HepG2 (cell line): ENCODE results near the gene OPRL1. TPM values are rescaled to one million over a fixed set of nuclear protein-coding genes. Genes with fewer than 3 reads are reported as not detected.
A peak's percentile ranks its signal among the peaks of the same experiment; 100 is the strongest.

Source experiments
- AFF4 ChIP-seq: sonication (generic); formaldehyde crosslinking; IDR thresholded peaks from 2 replicates; pipeline ENCODE4 v1.4.0; 2020; ENCODE audit warnings: missing genetic modification reagents
- ATF3 ChIP-seq: sonication (generic); formaldehyde crosslinking; IDR thresholded peaks from 2 replicates; pipeline ENCODE4 v1.4.0; 2020; ENCODE audit warnings: missing genetic modification reagents
- ATF7-NPFF ChIP-seq: sonication (generic); formaldehyde crosslinking; IDR thresholded peaks from 2 replicates; pipeline ENCODE4 v1.8.1; 2023; ENCODE audit warnings: mild to moderate bottlenecking, low read depth, missing genetic modification reagents, moderate library complexity
- CERS6 ChIP-seq: sonication (generic); formaldehyde crosslinking; IDR thresholded peaks from 2 replicates; pipeline ENCODE4 v1.5.0; 2020; ENCODE audit warnings: missing genetic modification reagents
- FOXK2 ChIP-seq: fragments of 450-650 bp; IDR thresholded peaks from 2 replicates; pipeline ENCODE4 v1.6.1; 2016
- FUBP1 ChIP-seq: sonication (generic); formaldehyde crosslinking; IDR thresholded peaks from 2 replicates; pipeline ENCODE4 v1.5.1; 2020; ENCODE audit warnings: missing genetic modification reagents, mild to moderate bottlenecking, borderline replicate concordance
- HOXA9 ChIP-seq: sonication (generic); formaldehyde crosslinking; IDR thresholded peaks from 2 replicates; pipeline ENCODE4 v1.8.1; 2022; ENCODE audit warnings: missing genetic modification reagents, mild to moderate bottlenecking, moderate library complexity, borderline replicate concordance
- MTA1 ChIP-seq: sonication (generic); formaldehyde crosslinking; IDR thresholded peaks from 2 replicates; pipeline ENCODE4 v1.4.0; 2020; ENCODE audit warnings: missing genetic modification reagents, mild to moderate bottlenecking, borderline replicate concordance
- PITX1 ChIP-seq: sonication (generic); formaldehyde crosslinking; IDR thresholded peaks from 2 replicates; pipeline ENCODE4 v1.5.1; 2020; ENCODE audit warnings: mild to moderate bottlenecking, missing genetic modification reagents
- SAFB2 ChIP-seq: sonication (generic); formaldehyde crosslinking; IDR thresholded peaks from 2 replicates; pipeline ENCODE4 v1.5.1; 2020; ENCODE audit warnings: missing genetic modification reagents, low read depth, mild to moderate bottlenecking, borderline replicate concordance
- TIGD3 ChIP-seq: sonication (generic); formaldehyde crosslinking; IDR thresholded peaks from 2 replicates; pipeline ENCODE4 v1.5.1; 2020; ENCODE audit warnings: mild to moderate bottlenecking, missing genetic modification reagents, borderline replicate concordance
- ZBTB7B ChIP-seq: sonication (generic); formaldehyde crosslinking; IDR thresholded peaks from 2 replicates; pipeline ENCODE4 v1.4.0; 2020; ENCODE audit warnings: missing genetic modification reagents
- ZFP36 ChIP-seq: fragments of 150-350 bp; IDR thresholded peaks from 2 replicates; pipeline ENCODE4 v1.6.1; 2018; ENCODE audit warnings: borderline replicate concordance, low read length, low read depth; ENCODE audit not compliant: partially characterized antibody
- ZFP37 ChIP-seq: sonication (generic); formaldehyde crosslinking; IDR thresholded peaks from 2 replicates; pipeline ENCODE4 v1.4.0; 2020; ENCODE audit warnings: missing genetic modification reagents, borderline replicate concordance
- ZKSCAN5 ChIP-seq: sonication (generic); formaldehyde crosslinking; IDR thresholded peaks from 2 replicates; pipeline ENCODE4 v1.5.1; 2020; ENCODE audit warnings: mild to moderate bottlenecking, missing genetic modification reagents
- ZNF414 ChIP-seq: sonication (generic); formaldehyde crosslinking; IDR thresholded peaks from 2 replicates; pipeline ENCODE4 v1.5.0; 2020; ENCODE audit warnings: missing genetic modification reagents
- ZNF749 ChIP-seq: sonication (generic); formaldehyde crosslinking; IDR thresholded peaks from 2 replicates; pipeline ENCODE4 v1.8.0; 2022; ENCODE audit warnings: mild to moderate bottlenecking, missing genetic modification reagents, moderate library complexity, borderline replicate concordance
- polyA plus RNA-seq, 8 experiments: library from polyadenylated mRNA; depleted of rRNA in 3 of 8; stranded (reverse) in 7 of 8; unstranded in 1 of 8; fragments of >200 nt; fragmentation: Illumina TruSeq in 4 of 8; extraction: Trizol in 4 of 8; gene quantifications; 2 replicates each; pipeline versions ENCODE4 v1.2.1 to v1.2.3, GENCODE V29; 2011 to 2016; ENCODE audit warnings: low read depth in 4 of 8, missing spikeins in 1 of 8, mixed read lengths in 1 of 8; ENCODE audit not compliant: insufficient read depth in 1 of 8
- total RNA-seq, 5 experiments: library from RNA; depleted of rRNA; stranded (reverse); fragments of >200 nt; fragmentation: Illumina TruSeq; extraction: Trizol; gene quantifications; 2 replicates each; pipeline ENCODE4 v1.2.3, GENCODE V29; 2016; ENCODE audit warnings: low read depth in 1 of 5

The OPRL1 gene
- total and polyA plus RNA-seq, 2 of the 13 experiments (the other 11 are each of a cell fraction or from before 2014, with no cell fraction given): 0.35 to 0.71 TPM

GRCh38 chr20:64056889-64057627 is 22.8 kb upstream of the OPRL1 start (continued):
- TF ChIP-seq AFF4 (CRISPR knock-in tag) (no peak; the same call in 1 of the 2 replicates), ZFP36 (peak; percentile 27), CERS6 (CRISPR knock-in tag) (no peak), ATF7-NPFF (CRISPR knock-in tag) (no peak), MTA1 (CRISPR knock-in tag) (peak; percentile 79; the same call in 1 of the 2 replicates), HOXA9 (peak; percentile 89), ZKSCAN5 (CRISPR knock-in tag) (0 out of 2 replicates have a peak, but pooled peaks have one; percentile 10), ZNF749 (CRISPR knock-in tag) (no peak), ZBTB7B (CRISPR knock-in tag) (no peak), SAFB2 (CRISPR knock-in tag) (peak; percentile 45; the same call in 1 of the 2 replicates), ATF3 (CRISPR knock-in tag) (0 out of 2 replicates have a peak, but pooled peaks have one; percentile 7), ZFP37 (CRISPR knock-in tag) (0 out of 2 replicates have a peak, but pooled peaks have one; percentile 19), PITX1 (CRISPR knock-in tag) (peak; percentile 62; the same call in 1 of the 2 replicates), FUBP1 (no peak), TIGD3 (no peak), FOXK2 (no peak), ZNF414 (peak; percentile 91)
